ENCODE measurements around the gene FYN. TPM values are rescaled to one million over a fixed set of nuclear protein-coding genes. Genes with fewer than 3 reads are reported as not detected.

The FYN gene
- polyA plus RNA-seq, 1 donor (not counting 4 experiments of a cell fraction or from before 2014, with no cell fraction given) = 24.7 TPM

- Histone ChIP-seq H3K9ac (ENCODE audit: control insufficient read depth, extremely low read depth, insufficient read depth, low read length) (no peak overlapping the region), H3K9me1 (ENCODE audit: control insufficient read depth, extremely low read depth, insufficient read depth, low read length) (no peaks in the 10 kb centered on the region), H3K27me3 (ENCODE audit: control insufficient read depth, extremely low read depth, insufficient read depth, low read length) (no peaks in the 10 kb centered on the region), H3K4me1 (ENCODE audit: control insufficient read depth, extremely low read depth, insufficient read depth, low read length) (no peaks in the 10 kb centered on the region), H3K4me3 (ENCODE audit: control insufficient read depth in 2 of 3, extremely low read depth in 1 of 3, insufficient read depth in 2 of 3, low read depth in 1 of 3, low read length in 3 of 3) (no peak overlapping the region), H3K36me3 (ENCODE audit: control insufficient read depth in 2 of 2, extremely low read depth in 1 of 2, insufficient read depth in 2 of 2, low read length in 2 of 2) (peaks cover 1 to 5% of the 10 kb centered on the region in 2 experiments), H3K9me3 (ENCODE audit: control insufficient read depth, low read depth, low read length) (no peaks in the 10 kb centered on the region), H2AFZ (ENCODE audit: control insufficient read depth, low read length) (no peak overlapping the region), H4K20me1 (ENCODE audit: control insufficient read depth, extremely low read depth, insufficient read depth, low read length) (no peaks in the 10 kb centered on the region), H3K27ac (ENCODE audit: control insufficient read depth, insufficient read depth, low read length) (no peak overlapping the region), H3K4me2 (ENCODE audit: control insufficient read depth, extremely low read depth, insufficient read depth, low read depth, low read length) (no peak overlapping the region), H3K79me2 (ENCODE audit: control insufficient read depth, insufficient read depth, low read length) (no peaks in the 10 kb centered on the region)
- dilution Hi-C loops (cut with MboI; ENCODE audit: extremely low pct_ligation_motif_present, low sequenced_read_pairs) = no loop called here
- no peak for FAIRE-seq
- DNase-seq (ENCODE audit: low read depth, low spot score) = no peak
- TF ChIP-seq CTCF (optimal IDR thresholded peaks at IDR 0.05 in 1 of 3, IDR thresholded peaks at IDR 0.05 in 1 of 3, conservative IDR thresholded peaks at IDR 0.05 in 1 of 3; ENCODE audit: extremely low read depth in 1 of 3, insufficient read depth in 2 of 3, low read length in 3 of 3) (no peak), EZH2 (IDR thresholded peaks at IDR 0.05; ENCODE audit: low read length) (no peak)
Measured at GRCh38 chr6:111842891-111843290, 30.4 kb downstream of the FYN start.

GRCh38 chr6:111842271-111842822, 30.9 kb downstream of the FYN start:
- no peaks in the 10 kb centered on the region for H3K27me3 ChIP-seq (ENCODE audit: control insufficient read depth, extremely low read depth, insufficient read depth, low read length)
- no peak overlapping the region for H3K4me3 ChIP-seq (ENCODE audit: control insufficient read depth in 2 of 3, extremely low read depth in 1 of 3, insufficient read depth in 2 of 3, low read depth in 1 of 3, low read length in 3 of 3)
- no peaks in the 10 kb centered on the region for H3K9me1 ChIP-seq (ENCODE audit: control insufficient read depth, extremely low read depth, insufficient read depth, low read length)
- no peak overlapping the region for H2AFZ ChIP-seq (ENCODE audit: control insufficient read depth, low read length)
- no peak for FAIRE-seq
- peaks cover 1 to 5% of the 10 kb centered on the region in 2 experiments for H3K36me3 ChIP-seq (ENCODE audit: control insufficient read depth in 2 of 2, extremely low read depth in 1 of 2, insufficient read depth in 2 of 2, low read length in 2 of 2)
- H3K9ac ChIP-seq (ENCODE audit: control insufficient read depth, extremely low read depth, insufficient read depth, low read length) = no peak overlapping the region
- no peaks in the 10 kb centered on the region for H3K4me1 ChIP-seq (ENCODE audit: control insufficient read depth, extremely low read depth, insufficient read depth, low read length)
- H3K9me3 ChIP-seq (ENCODE audit: control insufficient read depth, low read depth, low read length) = no peaks in the 10 kb centered on the region
- no peak overlapping the region for H3K4me2 ChIP-seq (ENCODE audit: control insufficient read depth, extremely low read depth, insufficient read depth, low read depth, low read length)
- DNase-seq (ENCODE audit: low read depth, low spot score) = no peak
- no peaks in the 10 kb centered on the region for H3K79me2 ChIP-seq (ENCODE audit: control insufficient read depth, insufficient read depth, low read length)
- dilution Hi-C loops (cut with MboI; ENCODE audit: extremely low pct_ligation_motif_present, low sequenced_read_pairs) = no loop called here
- no peak overlapping the region for H3K27ac ChIP-seq (ENCODE audit: control insufficient read depth, insufficient read depth, low read length)
- TF ChIP-seq CTCF (optimal IDR thresholded peaks at IDR 0.05 in 1 of 3, IDR thresholded peaks at IDR 0.05 in 1 of 3, conservative IDR thresholded peaks at IDR 0.05 in 1 of 3; ENCODE audit: extremely low read depth in 1 of 3, insufficient read depth in 2 of 3, low read length in 3 of 3) = no peak
- TF ChIP-seq EZH2 (IDR thresholded peaks at IDR 0.05; ENCODE audit: low read length) = no peak
- H4K20me1 ChIP-seq (ENCODE audit: control insufficient read depth, extremely low read depth, insufficient read depth, low read length) = no peaks in the 10 kb centered on the region
